Upper lobe of right lung (tissue), 1 donor: ENCODE data around the gene AGTR1. TPM values are rescaled to one million over a fixed set of nuclear protein-coding genes. Genes with fewer than 3 reads are reported as not detected.

Source experiments
- ATAC-seq: fragments of 200-7000 bp; cut with Tn5 transposase; one replicate; pipeline ENCODE4 v1.9.1; 2020; ENCODE audit warnings: mild to moderate bottlenecking, moderate library complexity
- DNase-seq: peaks from one replicate; pipeline ENCODE4 v3.0.0-alpha.2; 2020
- H3K27ac ChIP-seq: fragments of 200-600 bp; one replicate; pipeline ENCODE4 v1.8.0; 2022
- H3K27me3 ChIP-seq: fragments of 200-600 bp; one replicate; pipeline ENCODE4 v1.8.0; 2022; ENCODE audit warnings: mild to moderate bottlenecking
- H3K36me3 ChIP-seq: fragments of 200-600 bp; one replicate; pipeline ENCODE4 v1.8.0; 2022
- H3K4me1 ChIP-seq: fragments of 200-600 bp; one replicate; pipeline ENCODE4 v1.8.0; 2022
- H3K4me3 ChIP-seq: fragments of 200-600 bp; one replicate; pipeline ENCODE4 v1.8.0; 2022; ENCODE audit warnings: mild to moderate bottlenecking
- H3K9me3 ChIP-seq: fragments of 200-600 bp; one replicate; pipeline ENCODE4 v1.8.0; 2022
- intact Hi-C: fragments of 100-400 bp; cut with DNase I; formaldehyde crosslinking; loops from one replicate; pipeline ENCODE4 v1.11.0; 2022
- long read RNA-seq: library from polyadenylated mRNA; unstranded; transcript quantifications from one replicate; pipeline ENCODE4 v2.0.0, GENCODE V29; 2021
- total RNA-seq: library from RNA; stranded (reverse); fragmentation: NEBNext Ultra II Directional; extraction: Animal tissue kit (Norgen Biotek cat#: 25700); gene quantifications from one replicate; pipeline ENCODE4 v1.2.1, GENCODE V29; 2021
- TF ChIP-seq, protein P1 (sequence below): fragments of 200-600 bp; IDR thresholded peaks from one replicate; pipeline ENCODE4 v1.8.0; 2022; ENCODE audit warnings: antibody characterized with exemption
- donor health status: DM: no; HTN: yes; CAD: no; lungs with severe emphysema.

The AGTR1 gene
- total RNA-seq: 7.8 TPM
- long read RNA-seq, transcript AGTR1-201 (3 exons, 2,356 nt): major isoform, 9 of 14 reads
- long read RNA-seq, transcript AGTR1-209 (2 exons, 2,359 nt): minor isoform, 5 of 14 reads
- long read RNA-seq, partial matches to known transcripts: 0 of 14 reads
- long read RNA-seq, other reads (novel, unspliced or antisense): 0 of 14 reads

DNA sequence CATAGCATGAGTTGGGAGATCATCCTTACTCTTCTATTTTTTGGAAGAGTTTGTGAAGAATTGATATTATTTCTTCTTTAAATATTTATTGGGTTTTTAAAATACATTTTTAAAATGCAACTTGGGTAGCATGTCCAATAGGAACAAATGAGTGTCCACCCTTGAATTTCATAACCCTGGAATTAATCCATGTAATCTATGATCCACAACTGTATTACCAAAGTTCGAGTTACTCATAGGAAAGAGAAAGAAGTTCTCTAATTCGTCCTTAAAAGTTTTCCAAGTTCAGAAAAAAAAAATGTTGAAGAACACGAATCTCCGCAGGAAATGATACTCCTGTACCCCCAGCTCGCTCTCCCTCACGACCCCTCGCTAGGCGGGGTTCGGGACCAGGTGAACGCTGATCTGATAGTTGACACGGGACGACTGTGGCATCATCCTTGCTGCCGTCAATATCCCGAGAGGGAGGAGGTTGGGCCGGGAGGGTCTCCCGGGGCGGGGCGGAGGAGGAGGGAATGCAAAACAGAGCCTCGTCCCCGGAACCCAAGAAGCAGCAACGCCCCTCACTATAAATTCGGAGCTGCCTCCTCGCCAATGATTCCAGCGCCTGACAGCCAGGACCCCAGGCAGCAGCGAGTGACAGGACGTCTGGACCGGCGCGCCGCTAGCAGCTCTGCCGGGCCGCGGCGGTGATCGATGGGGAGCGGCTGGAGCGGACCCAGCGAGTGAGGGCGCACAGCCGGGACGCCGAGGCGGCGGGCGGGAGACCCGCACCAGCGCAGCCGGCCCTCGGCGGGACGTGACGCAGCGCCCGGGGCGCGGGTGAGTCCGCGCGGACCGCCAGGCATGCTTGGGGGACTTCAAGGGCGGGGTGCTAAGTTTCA lies at the start of gene AGTR1:
Gene AGTR1 (plus strand): TSS at position 598 of the 884 bp plus-strand sequence. CDS start 43,133 bp downstream, outside the sequence.
- H3K27ac ChIP-seq: peak within 1 kb of the TSS; percentile 20
- no peaks in the 10 kb centered on the region for H3K9me3 ChIP-seq
- peaks cover 8% of the 10 kb centered on the region for H3K27me3 ChIP-seq
- intact Hi-C loops: no loop called here
- peak; percentile 72 for ATAC-seq
- H3K36me3 ChIP-seq: no peaks in the 10 kb centered on the region
- peak within 1 kb of the TSS; percentile 46 for H3K4me3 ChIP-seq
- TF ChIP-seq, protein P1, sequence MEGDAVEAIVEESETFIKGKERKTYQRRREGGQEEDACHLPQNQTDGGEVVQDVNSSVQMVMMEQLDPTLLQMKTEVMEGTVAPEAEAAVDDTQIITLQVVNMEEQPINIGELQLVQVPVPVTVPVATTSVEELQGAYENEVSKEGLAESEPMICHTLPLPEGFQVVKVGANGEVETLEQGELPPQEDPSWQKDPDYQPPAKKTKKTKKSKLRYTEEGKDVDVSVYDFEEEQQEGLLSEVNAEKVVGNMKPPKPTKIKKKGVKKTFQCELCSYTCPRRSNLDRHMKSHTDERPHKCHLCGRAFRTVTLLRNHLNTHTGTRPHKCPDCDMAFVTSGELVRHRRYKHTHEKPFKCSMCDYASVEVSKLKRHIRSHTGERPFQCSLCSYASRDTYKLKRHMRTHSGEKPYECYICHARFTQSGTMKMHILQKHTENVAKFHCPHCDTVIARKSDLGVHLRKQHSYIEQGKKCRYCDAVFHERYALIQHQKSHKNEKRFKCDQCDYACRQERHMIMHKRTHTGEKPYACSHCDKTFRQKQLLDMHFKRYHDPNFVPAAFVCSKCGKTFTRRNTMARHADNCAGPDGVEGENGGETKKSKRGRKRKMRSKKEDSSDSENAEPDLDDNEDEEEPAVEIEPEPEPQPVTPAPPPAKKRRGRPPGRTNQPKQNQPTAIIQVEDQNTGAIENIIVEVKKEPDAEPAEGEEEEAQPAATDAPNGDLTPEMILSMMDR: no peak
- H3K4me1 ChIP-seq: no peaks in the 10 kb centered on the region
- peak; percentile 64 for DNase-seq

DNA sequence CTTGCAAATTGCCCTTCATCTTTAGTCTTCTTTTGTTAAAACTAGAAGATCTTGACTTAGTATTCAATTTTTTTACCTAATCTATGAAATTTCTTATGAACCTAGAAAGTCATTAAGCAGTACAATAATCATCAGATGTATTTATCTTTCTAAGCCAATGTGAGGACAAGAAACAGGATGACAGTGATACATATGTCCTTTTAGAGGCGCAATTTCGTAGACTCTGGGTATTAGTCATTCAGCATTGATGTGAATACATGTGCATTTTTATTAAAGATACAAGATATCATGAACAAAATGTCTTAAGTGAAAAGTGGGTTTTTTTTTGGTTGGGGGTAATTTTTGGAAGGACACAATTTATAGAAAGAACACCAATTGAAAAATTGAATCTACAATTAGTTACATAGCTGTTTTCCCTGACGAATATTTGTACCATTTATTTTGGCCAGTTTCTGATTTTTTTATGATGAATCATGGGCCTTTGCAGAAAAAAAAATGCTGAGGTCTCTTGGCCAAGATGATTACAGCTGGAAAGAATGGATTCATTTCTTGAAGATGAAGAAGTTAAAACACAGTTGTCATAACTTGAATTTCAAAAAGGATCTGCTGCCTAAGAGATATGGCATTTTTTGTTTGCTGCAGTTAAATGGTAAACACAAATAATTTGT lies 48.9 kb upstream of the AGTR1 start:
- intact Hi-C loops: no loop called here

DNA sequence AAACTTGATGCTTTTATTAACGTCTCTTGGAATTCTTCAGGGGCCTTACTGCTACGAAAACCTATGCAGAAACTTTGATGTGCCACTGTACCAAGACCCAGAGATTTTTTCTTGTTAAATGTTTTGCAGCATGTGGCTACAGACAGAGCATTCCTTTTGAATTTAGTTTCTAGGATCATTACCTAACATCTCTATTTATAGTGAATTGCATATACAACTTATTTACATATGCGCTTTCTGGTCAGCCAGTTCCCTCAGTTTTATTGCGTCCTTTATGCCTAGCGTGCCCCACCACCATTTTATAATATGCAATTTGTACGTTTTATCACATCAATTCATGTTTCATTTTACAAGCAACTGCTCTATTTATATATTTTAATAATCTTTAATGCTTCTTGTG lies 46.2 kb upstream of the AGTR1 start:
- intact Hi-C loops: no loop called here
- no peaks in the 10 kb centered on the region for H3K36me3 ChIP-seq
- no peak for DNase-seq
- H3K27me3 ChIP-seq: no peaks in the 10 kb centered on the region
- H3K27ac ChIP-seq: no peak overlapping the region
- no peak overlapping the region for H3K4me3 ChIP-seq
- TF ChIP-seq, protein P1: no peak
- no peak for ATAC-seq
- no peaks in the 10 kb centered on the region for H3K9me3 ChIP-seq
- no peaks in the 10 kb centered on the region for H3K4me1 ChIP-seq

More for the DNA sequence above, 48.9 kb upstream of the AGTR1 start:
- Histone ChIP-seq H3K9me3 (no peaks in the 10 kb centered on the region), H3K4me1 (no peaks in the 10 kb centered on the region), H3K27ac (no peak overlapping the region), H3K36me3 (no peaks in the 10 kb centered on the region), H3K27me3 (no peaks in the 10 kb centered on the region), H3K4me3 (no peak overlapping the region)
- DNase-seq (no peak), ATAC-seq (no peak)
- TF ChIP-seq, protein P1: no peak

DNA sequence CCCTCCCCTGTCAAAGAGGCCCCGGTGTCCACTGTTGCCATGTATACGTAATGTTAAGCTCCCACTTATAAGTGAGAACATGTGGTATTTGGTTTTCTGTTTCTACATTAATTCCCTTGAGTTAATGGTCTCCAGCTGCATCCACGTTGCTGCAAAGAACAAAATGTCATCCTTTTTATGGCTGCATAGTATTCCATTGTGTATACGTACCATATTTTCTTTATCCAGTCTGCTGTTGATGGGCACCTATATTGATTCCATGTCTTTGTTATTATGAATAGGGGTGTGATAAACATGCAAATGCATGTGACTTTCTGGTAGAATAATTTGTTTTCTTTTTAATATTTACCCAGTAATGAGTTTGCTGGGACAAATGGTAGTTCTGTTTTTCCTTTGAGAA lies 43.3 kb upstream of the AGTR1 start:
- H3K4me3 ChIP-seq: no peak overlapping the region

DNA sequence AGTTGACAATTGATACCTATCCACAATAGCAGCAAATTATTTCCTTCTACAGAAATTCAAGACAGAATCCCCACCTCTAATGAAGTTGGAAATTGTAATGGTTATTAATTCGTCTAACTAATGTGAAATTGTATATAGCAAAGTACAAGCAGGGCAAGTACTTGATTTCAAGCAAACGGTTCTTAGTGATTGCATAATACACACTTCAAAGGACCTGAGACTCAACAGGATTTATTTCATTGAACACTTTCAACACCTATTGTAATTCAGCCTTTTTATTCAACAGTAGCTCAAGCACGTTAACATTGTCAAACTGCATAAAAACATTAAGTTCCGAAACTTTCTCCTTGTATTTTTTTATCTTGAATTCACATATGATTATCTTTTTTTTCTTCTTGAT lies 40.2 kb upstream of the AGTR1 start:
- Histone ChIP-seq H3K4me3 (no peak overlapping the region), H3K36me3 (no peaks in the 10 kb centered on the region), H3K4me1 (no peaks in the 10 kb centered on the region), H3K9me3 (no peaks in the 10 kb centered on the region), H3K27me3 (no peaks in the 10 kb centered on the region), H3K27ac (no peak overlapping the region)
- no peak for ATAC-seq
- no peak for DNase-seq
- intact Hi-C loops: no loop called here
- TF ChIP-seq, protein P1: no peak

More for the DNA sequence above, 43.3 kb upstream of the AGTR1 start:
- no peak overlapping the region for H3K27ac ChIP-seq
- H3K4me1 ChIP-seq: no peaks in the 10 kb centered on the region
- no peak for DNase-seq
- H3K9me3 ChIP-seq: no peaks in the 10 kb centered on the region
- no peaks in the 10 kb centered on the region for H3K36me3 ChIP-seq
- ATAC-seq: no peak
- intact Hi-C loops: no loop called here
- TF ChIP-seq, protein P1: no peak
- no peaks in the 10 kb centered on the region for H3K27me3 ChIP-seq
